ENCODE measurements around the gene TBXA2R.

The TBXA2R gene

DNA sequence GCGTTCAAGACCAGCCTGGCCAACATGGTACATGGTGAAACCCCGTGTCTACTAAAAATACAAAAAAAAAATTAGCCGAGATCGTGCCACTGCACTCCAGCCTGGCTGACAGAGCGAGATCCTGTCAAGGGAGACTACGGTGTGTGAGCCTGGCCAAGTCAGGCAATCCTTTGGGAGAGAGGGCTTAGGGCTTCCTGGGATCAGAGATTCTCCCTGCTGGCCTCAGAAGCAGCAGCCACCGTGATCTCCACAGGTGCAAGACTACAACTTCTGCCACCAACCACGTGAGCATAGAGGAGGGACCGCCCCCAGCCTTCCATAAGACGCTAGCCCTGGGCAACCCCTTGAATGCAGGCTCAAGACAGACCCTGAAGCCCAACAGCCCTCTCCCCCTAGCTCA is 56.9 kb downstream of the TBXA2R start:
- no peak overlapping the region for H3K4me3 ChIP-seq (ENCODE audit: low read length)
- DNase-seq (ENCODE audit: low read depth): no peak
- TF ChIP-seq, protein P1, sequence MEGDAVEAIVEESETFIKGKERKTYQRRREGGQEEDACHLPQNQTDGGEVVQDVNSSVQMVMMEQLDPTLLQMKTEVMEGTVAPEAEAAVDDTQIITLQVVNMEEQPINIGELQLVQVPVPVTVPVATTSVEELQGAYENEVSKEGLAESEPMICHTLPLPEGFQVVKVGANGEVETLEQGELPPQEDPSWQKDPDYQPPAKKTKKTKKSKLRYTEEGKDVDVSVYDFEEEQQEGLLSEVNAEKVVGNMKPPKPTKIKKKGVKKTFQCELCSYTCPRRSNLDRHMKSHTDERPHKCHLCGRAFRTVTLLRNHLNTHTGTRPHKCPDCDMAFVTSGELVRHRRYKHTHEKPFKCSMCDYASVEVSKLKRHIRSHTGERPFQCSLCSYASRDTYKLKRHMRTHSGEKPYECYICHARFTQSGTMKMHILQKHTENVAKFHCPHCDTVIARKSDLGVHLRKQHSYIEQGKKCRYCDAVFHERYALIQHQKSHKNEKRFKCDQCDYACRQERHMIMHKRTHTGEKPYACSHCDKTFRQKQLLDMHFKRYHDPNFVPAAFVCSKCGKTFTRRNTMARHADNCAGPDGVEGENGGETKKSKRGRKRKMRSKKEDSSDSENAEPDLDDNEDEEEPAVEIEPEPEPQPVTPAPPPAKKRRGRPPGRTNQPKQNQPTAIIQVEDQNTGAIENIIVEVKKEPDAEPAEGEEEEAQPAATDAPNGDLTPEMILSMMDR (IDR thresholded peaks at IDR 0.05; ENCODE audit: insufficient read depth, low read depth, low read length, missing control alignments): no peak

DNA sequence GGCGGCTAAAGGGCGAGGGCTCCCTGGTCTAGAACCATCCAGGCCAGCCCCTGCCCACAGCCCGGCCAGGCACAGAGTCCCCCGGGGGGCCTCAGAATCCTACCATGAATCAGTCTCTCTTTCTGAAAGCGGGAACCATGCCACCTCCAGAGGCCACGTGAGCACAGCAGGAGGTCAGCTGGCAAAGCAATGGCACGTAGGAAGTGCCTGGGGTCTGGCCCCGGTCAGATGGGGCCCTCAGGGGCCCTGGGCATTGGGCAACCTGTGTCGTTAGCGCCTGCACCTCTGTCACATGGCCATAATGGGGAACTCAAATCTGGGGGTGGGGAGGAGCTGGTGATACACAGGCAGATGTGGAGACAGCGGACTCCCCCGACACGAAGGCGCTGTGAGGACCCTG is 58.1 kb downstream of the TBXA2R start:
- no peak overlapping the region for H3K4me3 ChIP-seq (ENCODE audit: low read length)
- no peak for DNase-seq (ENCODE audit: low read depth)

DNA sequence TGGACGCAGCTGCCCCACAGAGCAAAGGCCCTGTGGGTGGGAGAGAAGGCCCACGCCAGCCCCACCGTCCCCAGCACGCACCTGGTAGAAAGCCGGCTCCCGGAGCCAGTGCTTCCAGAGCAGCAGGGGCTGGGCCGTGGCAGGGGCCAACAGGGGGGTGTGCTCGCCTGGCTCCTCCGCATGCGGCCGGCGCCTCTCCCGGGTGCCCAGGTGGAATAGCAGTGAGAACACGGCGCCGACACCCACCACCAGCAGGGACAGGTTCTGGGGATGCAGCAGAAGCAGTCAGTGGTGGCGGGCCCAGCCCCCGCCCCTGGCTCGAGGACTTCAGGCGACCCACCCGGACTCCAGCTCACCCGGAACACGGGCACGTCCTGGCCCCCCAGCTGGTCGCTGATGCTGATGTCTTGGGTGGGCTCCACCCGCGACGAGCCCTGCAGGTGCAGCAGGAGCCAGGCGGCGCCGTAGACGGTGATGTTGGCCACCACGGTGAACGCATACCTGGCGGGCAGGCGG is 58.9 kb downstream of the TBXA2R start:
- no peak overlapping the region for H3K4me3 ChIP-seq (ENCODE audit: low read length)
- DNase-seq (ENCODE audit: low read depth): no peak
- TF ChIP-seq, protein P1 (IDR thresholded peaks at IDR 0.05; ENCODE audit: insufficient read depth, low read depth, low read length, missing control alignments): no peak

More for the DNA sequence above, 58.1 kb downstream of the TBXA2R start:
- TF ChIP-seq, protein P1 (IDR thresholded peaks at IDR 0.05; ENCODE audit: insufficient read depth, low read depth, low read length, missing control alignments): no peak

DNA sequence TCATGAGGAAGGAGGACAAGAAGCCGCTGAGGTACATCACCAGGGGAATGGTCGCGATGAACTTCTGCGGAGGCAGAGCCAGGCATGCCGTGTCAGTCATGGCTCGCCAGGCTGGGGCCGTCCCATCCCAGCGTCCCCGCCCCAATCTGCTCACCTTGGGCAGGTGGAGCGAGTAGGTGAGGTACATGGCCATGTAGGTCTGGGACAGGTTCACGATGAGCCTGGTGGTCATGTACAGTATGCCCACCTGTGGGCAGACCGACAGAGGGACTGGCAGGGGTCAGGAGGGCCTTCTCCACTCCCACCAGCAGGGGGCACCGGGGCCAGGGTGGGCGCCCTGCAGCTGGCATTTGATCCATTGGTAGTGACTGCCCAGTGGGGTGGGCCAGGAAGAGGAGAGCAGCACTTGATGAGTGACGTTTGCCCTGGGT is 59.4 kb downstream of the TBXA2R start:
- H3K4me3 ChIP-seq (ENCODE audit: low read length): no peak overlapping the region
- DNase-seq (ENCODE audit: low read depth): no peak
- TF ChIP-seq, protein P1 (IDR thresholded peaks at IDR 0.05; ENCODE audit: insufficient read depth, low read depth, low read length, missing control alignments): peak; percentile 52

DNA sequence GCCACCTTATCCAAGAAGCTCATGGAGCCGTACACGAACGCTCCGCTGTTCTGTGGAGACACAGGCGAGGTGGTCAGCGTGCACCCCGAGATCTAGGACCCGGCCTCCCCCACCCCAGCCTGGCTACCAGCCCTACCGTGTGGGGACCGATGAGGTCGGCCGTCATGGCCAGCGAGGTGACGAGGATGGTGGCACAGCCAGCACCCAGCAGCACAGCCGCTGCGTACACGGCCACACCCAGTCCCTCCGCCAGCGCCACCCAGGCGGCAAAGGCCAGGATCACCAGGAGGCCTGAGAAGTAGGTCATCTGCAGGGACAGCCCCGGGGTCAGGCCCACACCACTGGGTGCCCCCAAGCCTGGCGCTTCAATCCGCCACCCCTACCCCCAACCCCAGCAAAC is 60.6 kb downstream of the TBXA2R start:
- H3K4me3 ChIP-seq (ENCODE audit: low read length): no peak overlapping the region
- TF ChIP-seq, protein P1 (IDR thresholded peaks at IDR 0.05; ENCODE audit: insufficient read depth, low read depth, low read length, missing control alignments): no peak
- DNase-seq (ENCODE audit: low read depth): no peak

DNA sequence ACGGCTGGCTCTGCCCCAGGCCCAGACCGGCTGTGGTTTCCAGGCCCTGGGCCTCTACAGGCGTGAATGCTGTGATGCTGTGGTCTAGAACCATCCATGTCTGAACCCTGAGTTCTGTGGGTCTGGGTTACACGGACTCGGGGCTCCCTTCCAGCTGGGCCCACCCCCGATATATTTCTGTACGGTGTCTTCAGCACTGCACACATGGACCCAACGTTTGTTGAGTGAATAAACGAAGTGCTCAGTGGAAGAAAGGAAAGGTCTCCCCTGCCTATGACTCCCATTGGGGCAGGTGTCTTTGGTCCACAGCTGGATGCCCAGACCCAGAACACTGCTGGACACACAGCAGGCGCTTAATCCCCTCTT is 61.0 kb downstream of the TBXA2R start:
- no peak for DNase-seq (ENCODE audit: low read depth)
- H3K4me3 ChIP-seq (ENCODE audit: low read length): no peak overlapping the region
- TF ChIP-seq, protein P1 (IDR thresholded peaks at IDR 0.05; ENCODE audit: insufficient read depth, low read depth, low read length, missing control alignments): no peak

Measured in epithelial cell of esophagus (primary cell).